H1 (cell line): ENCODE results near the gene SYN1. TPM values are rescaled to one million over a fixed set of nuclear protein-coding genes. Genes with fewer than 3 reads are reported as not detected.

Source experiments
- CTCF ChIA-PET: fragments of 300-600 bp; sonication (Branson Sonifier 250); formaldehyde crosslinking; loops from one replicate; lab custom pipeline; 2021; ENCODE audit not compliant: partially characterized antibody; lab: Charles Lee
- POLR2A ChIA-PET: fragments of 300-600 bp; sonication (Branson Sonifier 250); formaldehyde crosslinking; loops from one replicate; lab custom pipeline; 2021; ENCODE audit warnings: inconsistent platforms; ENCODE audit not compliant: partially characterized antibody; lab: Charles Lee
- DNase-seq, 2 experiments: peaks; one replicate each; pipeline versions ENCODE4 v3.0.0 to v3.0.0-alpha.2; 2010 to 2022; ENCODE audit warnings: low spot score in 2 of 2, low read depth in 1 of 2, mixed read lengths in 1 of 2
- FAIRE-seq: peaks from 2 replicates; lab custom pipeline; 2011; peaks lifted over from hg19 to GRCh38; lab: Jason Lieb, UNC
- H2AFZ ChIP-seq: 2 replicates; pipeline ENCODE4 v1.8.1; 2012; ENCODE audit warnings: low read length, inconsistent platforms
- H2AK5ac ChIP-seq: 2 replicates; pipeline ENCODE4 v1.6.1; 2013; ENCODE audit warnings: low read depth, low read length
- H2BK120ac ChIP-seq: replicated peaks from 2 replicates; pipeline ENCODE3; 2013; ENCODE audit warnings: low read depth, low read length, inconsistent platforms
- H2BK12ac ChIP-seq: 2 replicates; pipeline ENCODE4 v1.6.1; 2013; ENCODE audit warnings: low read depth, low read length
- H2BK15ac ChIP-seq: 2 replicates; pipeline ENCODE4 v1.6.1; 2013; ENCODE audit warnings: low read length
- H2BK20ac ChIP-seq: 2 replicates; pipeline ENCODE4 v1.6.1; 2013; ENCODE audit warnings: low read length
- H2BK5ac ChIP-seq: 2 replicates; pipeline ENCODE4 v1.6.1; 2013; ENCODE audit warnings: low read depth, low read length
- H3K14ac ChIP-seq: 2 replicates; pipeline ENCODE4 v1.6.1; 2013; ENCODE audit warnings: inconsistent platforms; ENCODE audit not compliant: insufficient read length
- H3K18ac ChIP-seq: 2 replicates; pipeline ENCODE4 v1.6.1; 2013; ENCODE audit warnings: low read length; ENCODE audit errors: extremely low read depth
- H3K23ac ChIP-seq: 2 replicates; pipeline ENCODE4 v1.6.1; 2013; ENCODE audit warnings: inconsistent platforms; ENCODE audit not compliant: insufficient read length
- H3K23me2 ChIP-seq: 2 replicates; pipeline ENCODE4 v1.6.1; 2013; ENCODE audit warnings: low read depth, low read length
- H3K27ac ChIP-seq: 2 replicates; pipeline ENCODE4 v1.6.1; 2011; ENCODE audit warnings: low read depth, low read length, inconsistent platforms
- H3K27me3 ChIP-seq, 4 experiments: replicated peaks in 1 of 4; 1 replicate in 1 of 4; 2 replicates in 3 of 4; pipeline versions ENCODE4 v1.6.1 to v1.8.1; 2011 to 2013; ENCODE audit warnings: low read length in 3 of 4, mild to moderate bottlenecking in 3 of 4, inconsistent platforms in 2 of 4, mixed read lengths in 2 of 4, moderate library complexity in 1 of 4; ENCODE audit not compliant: control insufficient read depth in 3 of 4, insufficient read depth in 3 of 4; ENCODE audit errors: extremely low read depth in 1 of 4
- H3K36me3 ChIP-seq, 4 experiments: 2 replicates each; pipeline versions ENCODE4 v1.6.1 to v1.8.1; 2011 to 2013; ENCODE audit warnings: mild to moderate bottlenecking in 4 of 4, low read length in 3 of 4, moderate library complexity in 2 of 4, control low read depth in 1 of 4, inconsistent platforms in 1 of 4; ENCODE audit not compliant: insufficient read depth in 4 of 4, control insufficient read depth in 2 of 4
- H3K4ac ChIP-seq: replicated peaks from 2 replicates; pipeline ENCODE3; 2013; ENCODE audit warnings: low read length, low read depth, mixed read lengths, inconsistent platforms; ENCODE audit not compliant: insufficient read length
- H3K4me1 ChIP-seq, 4 experiments: replicated peaks in 1 of 4; 1 replicate in 1 of 4; 2 replicates in 3 of 4; pipeline versions ENCODE4 v1.6.1 to v1.8.1; 2011 to 2013; ENCODE audit warnings: low read length in 3 of 4, inconsistent platforms in 2 of 4, mixed read lengths in 1 of 4; ENCODE audit not compliant: insufficient read depth in 4 of 4, control insufficient read depth in 3 of 4
- H3K4me2 ChIP-seq, 2 experiments: 2 replicates each; pipeline versions ENCODE4 v1.6.1 to v1.8.1; 2011 to 2013; ENCODE audit warnings: low read depth in 2 of 2, low read length in 2 of 2, control low read depth in 1 of 2, inconsistent platforms in 1 of 2, mild to moderate bottlenecking in 1 of 2; ENCODE audit not compliant: insufficient read depth in 1 of 2
- H3K4me3 ChIP-seq, 4 experiments: fragments of 200-600, 300-600 bp in 1 of 4; sonication (generic), shearing (Covaris generic), sonication (Bioruptor Twin) in 1 of 4; 2 replicates each; pipeline versions ENCODE4 v1.5.1 to v1.8.1; 2011 to 2016; ENCODE audit warnings: low read length in 4 of 4, low read depth in 3 of 4, control low read depth in 2 of 4, inconsistent platforms in 2 of 4, mild to moderate bottlenecking in 2 of 4, mixed read lengths in 1 of 4, moderate library complexity in 1 of 4; ENCODE audit not compliant: insufficient read depth in 2 of 4; ENCODE audit errors: extremely low read depth in 1 of 4
- H3K56ac ChIP-seq: replicated peaks from 2 replicates; pipeline ENCODE3; 2013; ENCODE audit warnings: low read depth, mild to moderate bottlenecking, mixed read lengths, low read length, inconsistent platforms; ENCODE audit not compliant: insufficient read length
- H3K79me1 ChIP-seq: 2 replicates; pipeline ENCODE4 v1.6.1; 2013; ENCODE audit warnings: low read depth, low read length, control low read depth
- H3K79me2 ChIP-seq, 2 experiments: 2 replicates each; pipeline versions ENCODE4 v1.6.1 to v1.8.1; 2012 to 2013; ENCODE audit warnings: low read length in 2 of 2, mild to moderate bottlenecking in 2 of 2, inconsistent platforms in 1 of 2; ENCODE audit not compliant: insufficient read depth in 2 of 2, control insufficient read depth in 1 of 2
- H3K9ac ChIP-seq, 4 experiments: replicated peaks in 1 of 4; 1 replicate in 1 of 4; 2 replicates in 3 of 4; pipeline versions ENCODE4 v1.6.1 to v1.8.1; 2011 to 2013; ENCODE audit warnings: low read depth in 3 of 4, low read length in 3 of 4, control low read depth in 2 of 4, mild to moderate bottlenecking in 2 of 4, moderate library complexity in 2 of 4, inconsistent platforms in 1 of 4; ENCODE audit errors: extremely low read depth in 1 of 4
- H3K9me3 ChIP-seq, 2 experiments: 2 replicates each; pipeline versions ENCODE4 v1.6.1 to v1.8.1; 2012 to 2013; ENCODE audit warnings: mild to moderate bottlenecking in 2 of 2, moderate library complexity in 2 of 2, control low read depth in 1 of 2, inconsistent platforms in 1 of 2, low read depth in 1 of 2, low read length in 1 of 2, mixed read lengths in 1 of 2; ENCODE audit not compliant: insufficient read depth in 2 of 2
- H4K20me1 ChIP-seq, 2 experiments: replicated peaks in 1 of 2; 2 replicates each; pipeline versions ENCODE3 to v1.8.1; 2011 to 2013; ENCODE audit warnings: inconsistent platforms in 2 of 2, low read length in 2 of 2, mild to moderate bottlenecking in 1 of 2; ENCODE audit not compliant: insufficient read depth in 2 of 2, control insufficient read depth in 1 of 2
- H4K5ac ChIP-seq: 2 replicates; pipeline ENCODE4 v1.6.1; 2013; ENCODE audit warnings: low read length, low read depth, mixed read lengths, inconsistent platforms; ENCODE audit not compliant: insufficient read length
- H4K8ac ChIP-seq: 2 replicates; pipeline ENCODE4 v1.8.0; 2013; ENCODE audit warnings: mild to moderate bottlenecking, moderate library complexity, low read length, inconsistent platforms; ENCODE audit not compliant: insufficient read depth; ENCODE audit errors: extremely low read depth
- H4K91ac ChIP-seq: replicated peaks from 2 replicates; pipeline ENCODE3; 2013; ENCODE audit warnings: low read length, mixed read lengths, inconsistent platforms; ENCODE audit not compliant: insufficient read length
- EZH2 ChIP-seq: fragments of 200-600 bp; sonication (generic); IDR thresholded peaks from 2 replicates; pipeline ENCODE4 v1.7.1; 2012; ENCODE audit warnings: low read depth, mild to moderate bottlenecking, moderate library complexity, low read length, inconsistent platforms; ENCODE audit not compliant: severe bottlenecking
- MAX ChIP-seq: IDR thresholded peaks from 2 replicates; pipeline ENCODE4 v1.6.1; 2012; ENCODE audit warnings: inconsistent platforms
- SIN3A ChIP-seq, 2 experiments: IDR thresholded peaks in 1 of 2; conservative IDR thresholded peaks in 1 of 2; 2 replicates each; pipeline ENCODE4 v1.6.1; 2011 to 2012; ENCODE audit warnings: low read length in 2 of 2, improper control_type of control experiment in 1 of 2, low read depth in 1 of 2, mild to moderate bottlenecking in 1 of 2
- ZNF274 ChIP-seq: IDR thresholded peaks from 2 replicates; pipeline ENCODE4 v1.7.0; 2012; ENCODE audit warnings: low read length, borderline replicate concordance; ENCODE audit errors: extremely low read depth
- WGBS, 2 experiments: shearing (Covaris generic) in 1 of 2; methylation state at CpG; one replicate each; pipeline versions ENCODE4 v1.1.6 to v1.1.7; 2013 to 2015; ENCODE audit warnings: low lambda C conversion rate in 2 of 2, mixed read lengths in 2 of 2, inconsistent platforms in 1 of 2, low coverage in 1 of 2, missing lambda C conversion rate in 1 of 2; ENCODE audit not compliant: insufficient replicate concordance in 2 of 2, insufficient coverage in 1 of 2, insufficient read length in 1 of 2; ENCODE audit errors: extremely low coverage in 1 of 2, missing lambda C conversion rate in 1 of 2; 5-methylcytosine and 5-hydroxymethylcytosine counted together
- polyA plus RNA-seq, 7 experiments: library from polyadenylated mRNA; depleted of rRNA in 3 of 7; stranded (reverse) in 5 of 7; unstranded in 2 of 7; fragments of >200 nt in 5 of 7; fragments of 200-250 nt in 2 of 7; gene quantifications; 1 replicate in 5 of 7; 2 replicates in 1 of 7; 4 replicates in 1 of 7; pipeline versions ENCODE4 v1.2.1 to v1.2.3, GENCODE V29; 2011 to 2013; ENCODE audit warnings: missing spikeins in 2 of 7, mixed read lengths in 2 of 7
- total RNA-seq: library from RNA; stranded (reverse); fragmentation: NEBNext Ultra II Directional; extraction: Animal tissue kit (Norgen Biotek cat#: 25700); gene quantifications from 2 replicates; pipeline ENCODE4 v1.2.1, GENCODE V29; 2021

The SYN1 gene
- total and polyA plus RNA-seq, 2 of the 8 experiments (the other 6 are each of a cell fraction or from before 2014, with no cell fraction given), result 2.1 to 14.1 TPM

- Histone ChIP-seq H4K5ac (no peak overlapping the region), H4K91ac (no peak overlapping the region), H3K27ac (no peak overlapping the region), H3K27me3 (no peaks in the 10 kb centered on the region), H3K9me3 (no peaks in the 10 kb centered on the region), H3K79me2 (peaks cover 4 to 21% of the 10 kb centered on the region in 2 experiments; a peak in 3 of 4 replicates), H3K23ac (no peak overlapping the region), H4K8ac (no peak overlapping the region), H2AFZ (no peak overlapping the region), H3K4ac (no peak overlapping the region), H3K79me1 (no peaks in the 10 kb centered on the region; the same call in 1 of the 2 replicates), H3K9ac (no peak overlapping the region), H4K20me1 (peaks cover 0 to 8% of the 10 kb centered on the region in 2 experiments), H3K23me2 (no peaks in the 10 kb centered on the region; the same call in 1 of the 2 replicates), H3K4me3 (no peak overlapping the region), H2BK120ac (no peak overlapping the region), H3K36me3 (0 out of 8 replicates have a peak, but pooled peaks cover 0 to under 1% (median 0%) of the 10 kb centered on the region in 4 experiments), H3K4me1 (peaks cover 0 to 6% (median 1%) of the 10 kb centered on the region in 4 experiments; a peak in 3 of 7 replicates), H3K56ac (no peak overlapping the region), H2BK20ac (no peak overlapping the region), H2AK5ac (no peak overlapping the region), H2BK12ac (no peak overlapping the region), H2BK5ac (no peak overlapping the region), H3K4me2 (no peak overlapping the region), H3K14ac (no peak overlapping the region), H2BK15ac (no peak overlapping the region), H3K18ac (no peak overlapping the region)
- WGBS, 2 experiments, result 96% methylated on average over 6 of the region's 6 CpGs; no CpG with 5 or more reads in 1 of the 2 experiments
- DNase-seq (no peak), FAIRE-seq (no peak)
- TF ChIP-seq ZNF274 (no peak), SIN3A (conservative IDR thresholded peaks at IDR 0.05 in 1 of 2, IDR thresholded peaks at IDR 0.05 in 1 of 2; ENCODE audit: low read depth in 1 of 2, low read length in 2 of 2) (no peak), MAX (no peak), EZH2 (no peak)
- ChIA-PET CTCF (interaction anchor here (0.6 to 1.5 kb wide), 2 partner anchors 16 to 189 kb away, joined by 3 to 4 read pairs; no protein-coding TSS in a partner anchor), POLR2A (interaction anchor here (1.4 kb wide), 1 partner anchor 78 kb away, joined by 3 read pairs; no protein-coding TSS in a partner anchor)
These were observed 27.0 kb upstream of the SYN1 start for GRCh38 chrX:47646636-47647035.
